Mesendoderm (in vitro differentiated cells): Measurements from ENCODE around the gene PLCB1.

Experiments
- DNase-seq: peaks from one replicate; pipeline ENCODE4 v3.0.0; 2013
- H2AK5ac ChIP-seq: 2 replicates; pipeline ENCODE4 v1.6.1; 2013; ENCODE audit warnings: low read length, inconsistent platforms
- H2BK120ac ChIP-seq: 2 replicates; pipeline ENCODE4 v1.6.1; 2013; ENCODE audit warnings: low read depth, mild to moderate bottlenecking, low read length, moderate library complexity, mixed read lengths
- H2BK15ac ChIP-seq: replicated peaks from 2 replicates; pipeline ENCODE4 v1.6.1; 2013; ENCODE audit warnings: low read depth, mild to moderate bottlenecking, moderate library complexity
- H2BK5ac ChIP-seq: 2 replicates; pipeline ENCODE4 v1.6.1; 2013; ENCODE audit warnings: low read length, inconsistent platforms
- H3K18ac ChIP-seq: 2 replicates; pipeline ENCODE4 v1.6.1; 2013; ENCODE audit warnings: mild to moderate bottlenecking, low read length, mixed read lengths
- H3K23ac ChIP-seq: one replicate; pipeline ENCODE4 v1.6.1; 2013; ENCODE audit warnings: low read length
- H3K27ac ChIP-seq: 2 replicates; pipeline ENCODE4 v1.5.1; 2013; ENCODE audit warnings: low read depth, mild to moderate bottlenecking, inconsistent platforms, low read length, moderate library complexity
- H3K27me3 ChIP-seq: 2 replicates; pipeline ENCODE4 v1.6.1; 2013; ENCODE audit warnings: low read length, control low read depth, mild to moderate bottlenecking, inconsistent platforms; ENCODE audit not compliant: insufficient read depth, poor library complexity
- H3K36me3 ChIP-seq: 2 replicates; pipeline ENCODE4 v1.6.1; 2013; ENCODE audit warnings: low read length, inconsistent platforms; ENCODE audit not compliant: control insufficient read depth, insufficient read depth
- H3K4ac ChIP-seq: one replicate; pipeline ENCODE4 v1.6.1; 2013; ENCODE audit warnings: low read depth, mild to moderate bottlenecking, low read length, moderate library complexity
- H3K4me1 ChIP-seq: 2 replicates; pipeline ENCODE4 v1.6.1; 2013; ENCODE audit warnings: low read depth, low read length, inconsistent platforms; ENCODE audit not compliant: control insufficient read depth
- H3K4me2 ChIP-seq: 2 replicates; pipeline ENCODE4 v1.6.1; 2013; ENCODE audit warnings: low read length
- H3K4me3 ChIP-seq: 2 replicates; pipeline ENCODE4 v1.5.1; 2013; ENCODE audit warnings: mild to moderate bottlenecking, low read length
- H3K56ac ChIP-seq: one replicate; pipeline ENCODE4 v1.6.1; 2013; ENCODE audit warnings: low read length
- H3K79me1 ChIP-seq: 2 replicates; pipeline ENCODE4 v1.6.1; 2013; ENCODE audit warnings: low read length, inconsistent platforms
- H3K79me2 ChIP-seq: 2 replicates; pipeline ENCODE4 v1.6.1; 2013; ENCODE audit warnings: mild to moderate bottlenecking, low read length; ENCODE audit not compliant: control insufficient read depth, insufficient read depth
- H3K9ac ChIP-seq: 2 replicates; pipeline ENCODE4 v1.6.1; 2013; ENCODE audit warnings: low read length, inconsistent platforms
- H4K5ac ChIP-seq: one replicate; pipeline ENCODE4 v1.6.1; 2013; ENCODE audit warnings: low read length
- H4K8ac ChIP-seq: one replicate; pipeline ENCODE4 v1.6.1; 2013; ENCODE audit warnings: low read depth, mild to moderate bottlenecking, control low read depth, low read length, moderate library complexity
- WGBS: extraction: QIAGEN DNeasy Blood & Tissue Kit; methylation state at CpG from one replicate; pipeline ENCODE4 v1.1.7; 2013; ENCODE audit warnings: low lambda C conversion rate, missing lambda C conversion rate; ENCODE audit not compliant: insufficient coverage; ENCODE audit errors: extremely low coverage; 5-methylcytosine and 5-hydroxymethylcytosine counted together

Gene PLCB1

GRCh38 chr20:8901237-8902025 is 769.4 kb downstream of the PLCB1 start:
- H4K8ac ChIP-seq: no peak overlapping the region
- H3K79me2 ChIP-seq: no peaks in the 10 kb centered on the region
- H2BK15ac ChIP-seq: no peak overlapping the region
- no peak overlapping the region for H3K4ac ChIP-seq
- no peak overlapping the region for H3K23ac ChIP-seq
- no peaks in the 10 kb centered on the region for H3K27me3 ChIP-seq
- H2BK5ac ChIP-seq: no peak overlapping the region
- H3K4me3 ChIP-seq: no peak overlapping the region
- no peak overlapping the region for H3K18ac ChIP-seq
- no peak overlapping the region for H3K56ac ChIP-seq
- H3K4me2 ChIP-seq: no peak overlapping the region
- H3K27ac ChIP-seq: no peak overlapping the region
- H2BK120ac ChIP-seq: no peak overlapping the region
- no peak for DNase-seq
- H3K4me1 ChIP-seq: no peaks in the 10 kb centered on the region
- H3K79me1 ChIP-seq: no peaks in the 10 kb centered on the region
- H3K9ac ChIP-seq: no peak overlapping the region
- no peak overlapping the region for H4K5ac ChIP-seq
- H3K36me3 ChIP-seq: no peaks in the 10 kb centered on the region
- no CpG with 5 or more reads among the region's 8 CpGs for WGBS
- H2AK5ac ChIP-seq: no peak overlapping the region

DNA sequence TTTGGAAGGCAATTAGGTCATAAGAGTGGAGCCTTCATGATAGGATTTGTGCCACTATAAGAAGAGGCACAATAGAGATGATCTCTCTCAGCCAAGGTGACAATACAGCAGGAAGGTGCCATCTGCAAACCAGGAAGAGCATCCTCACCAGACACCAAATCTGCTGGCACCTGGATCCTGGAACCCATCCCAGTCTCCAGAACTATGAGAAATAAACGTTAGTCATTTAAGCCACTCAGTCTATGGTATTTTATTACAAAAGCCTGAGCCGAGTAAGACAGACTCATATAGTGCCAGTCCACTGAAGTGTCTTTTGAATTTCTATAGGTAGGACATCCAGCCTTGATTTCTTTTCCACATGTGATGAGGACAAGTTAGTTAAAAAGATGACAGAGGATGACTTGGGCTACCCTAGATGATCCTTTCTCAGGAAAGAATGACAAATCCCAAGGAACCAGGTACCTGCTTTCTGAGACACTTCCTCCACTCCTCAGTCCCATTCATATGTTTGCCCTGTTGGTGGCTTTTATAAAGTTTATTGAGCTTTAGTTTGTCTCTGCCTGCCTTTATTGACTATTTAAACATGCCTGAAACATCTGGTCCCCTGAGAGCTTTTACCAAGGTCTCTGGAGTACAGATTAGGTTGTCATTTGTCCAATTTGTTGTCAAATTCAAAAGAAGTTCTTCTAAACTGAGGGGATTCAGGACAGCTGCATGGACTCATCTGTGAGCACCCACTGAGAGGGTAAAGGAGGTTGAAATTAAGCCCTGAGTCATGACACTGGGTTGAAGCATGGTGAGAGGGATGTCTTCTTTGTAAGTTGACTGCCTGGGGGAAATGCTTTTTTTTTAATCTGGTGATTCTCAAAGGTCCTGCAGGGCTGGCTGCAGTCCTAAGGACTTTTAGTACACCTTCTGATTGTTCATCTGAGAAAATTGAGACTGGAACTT is 771.9 kb downstream of the PLCB1 start:
- H3K79me2 ChIP-seq: no peaks in the 10 kb centered on the region
- no peak overlapping the region for H3K9ac ChIP-seq
- H3K4me3 ChIP-seq: no peak overlapping the region
- H3K18ac ChIP-seq: no peak overlapping the region
- no peaks in the 10 kb centered on the region for H3K36me3 ChIP-seq
- H3K23ac ChIP-seq: no peak overlapping the region
- H3K4me2 ChIP-seq: no peak overlapping the region
- no peak overlapping the region for H3K27ac ChIP-seq
- no peaks in the 10 kb centered on the region for H3K79me1 ChIP-seq
- H4K8ac ChIP-seq: no peak overlapping the region
- DNase-seq: no peak
- H2BK120ac ChIP-seq: no peak overlapping the region
- no peak overlapping the region for H2BK5ac ChIP-seq
- no peak overlapping the region for H4K5ac ChIP-seq
- H3K27me3 ChIP-seq: no peaks in the 10 kb centered on the region
- whole genome bisulfite sequencing: no CpG with 5 or more reads among the region's 2 CpGs
- no peak overlapping the region for H3K56ac ChIP-seq
- no peak overlapping the region for H3K4ac ChIP-seq
- no peak overlapping the region for H2AK5ac ChIP-seq
- H2BK15ac ChIP-seq: no peak overlapping the region
- H3K4me1 ChIP-seq: no peaks in the 10 kb centered on the region

GRCh38 chr20:8909596-8909995 is 777.5 kb downstream of the PLCB1 start:
- no peak overlapping the region for H3K56ac ChIP-seq
- no peak overlapping the region for H2BK120ac ChIP-seq
- no peaks in the 10 kb centered on the region for H3K79me1 ChIP-seq
- no peak for DNase-seq
- no peaks in the 10 kb centered on the region for H3K4me1 ChIP-seq
- H2BK5ac ChIP-seq: no peak overlapping the region
- no peak overlapping the region for H3K18ac ChIP-seq
- no peak overlapping the region for H3K4ac ChIP-seq
- no peak overlapping the region for H3K4me2 ChIP-seq
- H2BK15ac ChIP-seq: no peak overlapping the region
- no peak overlapping the region for H3K27ac ChIP-seq
- H3K27me3 ChIP-seq: no peaks in the 10 kb centered on the region
- no peak overlapping the region for H4K8ac ChIP-seq
- H3K36me3 ChIP-seq: no peaks in the 10 kb centered on the region
- no peak overlapping the region for H4K5ac ChIP-seq
- H3K4me3 ChIP-seq: no peak overlapping the region
- no peaks in the 10 kb centered on the region for H3K79me2 ChIP-seq
- no peak overlapping the region for H3K23ac ChIP-seq
- H3K9ac ChIP-seq: no peak overlapping the region
- H2AK5ac ChIP-seq: no peak overlapping the region

DNA sequence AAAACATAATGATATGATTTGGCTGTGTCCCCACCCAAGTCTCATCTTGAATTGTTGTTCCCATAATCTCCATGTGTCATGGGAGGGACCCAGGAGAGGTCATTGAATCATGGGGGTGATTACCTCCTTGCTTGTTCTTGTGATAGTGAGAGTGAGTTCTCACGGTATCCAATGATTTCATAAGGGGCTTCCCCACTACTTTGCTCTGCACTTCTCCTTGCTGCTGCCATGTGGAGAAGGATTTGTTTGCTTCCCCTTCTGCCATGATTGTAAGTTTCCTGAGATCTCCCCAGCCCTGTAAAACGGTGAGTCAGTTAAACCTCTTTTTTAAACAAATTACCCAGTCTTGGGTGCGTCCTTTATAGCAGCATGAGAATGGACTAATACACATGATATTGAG is 780.0 kb downstream of the PLCB1 start:
- no peak overlapping the region for H4K8ac ChIP-seq
- no peak overlapping the region for H2BK15ac ChIP-seq
- no peak overlapping the region for H4K5ac ChIP-seq
- no peak overlapping the region for H2BK120ac ChIP-seq
- no peak overlapping the region for H3K4ac ChIP-seq
- no peaks in the 10 kb centered on the region for H3K79me2 ChIP-seq
- no peaks in the 10 kb centered on the region for H3K4me1 ChIP-seq
- no peak overlapping the region for H3K18ac ChIP-seq
- no CpG with 5 or more reads among the region's 3 CpGs for WGBS
- no peak overlapping the region for H2AK5ac ChIP-seq
- no peak overlapping the region for H3K9ac ChIP-seq
- no peak overlapping the region for H2BK5ac ChIP-seq
- no peak overlapping the region for H3K4me2 ChIP-seq
- no peak overlapping the region for H3K56ac ChIP-seq
- H3K27ac ChIP-seq: no peak overlapping the region
- H3K23ac ChIP-seq: no peak overlapping the region
- no peaks in the 10 kb centered on the region for H3K27me3 ChIP-seq
- H3K79me1 ChIP-seq: no peaks in the 10 kb centered on the region
- DNase-seq: no peak
- H3K36me3 ChIP-seq: no peaks in the 10 kb centered on the region
- no peak overlapping the region for H3K4me3 ChIP-seq

GRCh38 chr20:8912731-8913130 is 780.7 kb downstream of the PLCB1 start:
- Histone ChIP-seq H3K9ac (no peak overlapping the region), H3K23ac (no peak overlapping the region), H3K4me1 (no peaks in the 10 kb centered on the region), H2BK5ac (no peak overlapping the region), H3K56ac (no peak overlapping the region), H3K36me3 (no peaks in the 10 kb centered on the region), H3K4me3 (no peak overlapping the region), H3K79me2 (no peaks in the 10 kb centered on the region), H4K5ac (no peak overlapping the region), H3K27me3 (no peaks in the 10 kb centered on the region), H3K4me2 (no peak overlapping the region), H3K79me1 (no peaks in the 10 kb centered on the region), H3K4ac (no peak overlapping the region), H2BK120ac (no peak overlapping the region), H4K8ac (no peak overlapping the region), H2AK5ac (no peak overlapping the region), H3K27ac (no peak overlapping the region), H2BK15ac (no peak overlapping the region), H3K18ac (no peak overlapping the region)
- no CpG with 5 or more reads among the region's 3 CpGs for WGBS
- no peak for DNase-seq
